HL-60/S4 treated with retinoic acid at 250 ng/mL for 4 days and 3 days (cell line): ENCODE data around the gene DPYD.

ENCODE experiments used
- in situ Hi-C: fragments of 300-500 bp; cut with MboI; formaldehyde crosslinking; loops from 2 replicates; pipeline ENCODE4 v1.7.0; 2022; ENCODE audit warnings: low sequenced_read_pairs

The DPYD gene

DNA sequence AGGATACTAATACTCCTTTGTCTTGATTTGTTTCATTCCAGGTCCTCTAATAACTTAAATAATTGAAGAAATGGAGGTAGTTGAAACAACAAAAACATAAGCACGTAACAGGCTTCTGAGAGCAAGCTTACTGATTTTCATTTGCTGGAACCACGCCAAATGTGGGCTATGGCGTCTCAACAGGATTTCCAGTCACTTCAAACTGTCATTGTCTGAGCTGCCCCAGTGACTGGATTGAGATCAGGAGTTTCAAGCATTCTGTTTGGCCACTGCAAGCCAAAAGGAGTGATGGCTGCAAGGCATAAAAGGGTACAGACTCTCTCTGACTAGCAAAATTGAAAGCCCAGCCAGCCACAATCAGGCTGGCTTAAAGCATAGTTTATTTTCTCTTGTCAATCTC is 289.9 kb downstream of the DPYD start:
- in situ Hi-C loops: no loop called here

DNA sequence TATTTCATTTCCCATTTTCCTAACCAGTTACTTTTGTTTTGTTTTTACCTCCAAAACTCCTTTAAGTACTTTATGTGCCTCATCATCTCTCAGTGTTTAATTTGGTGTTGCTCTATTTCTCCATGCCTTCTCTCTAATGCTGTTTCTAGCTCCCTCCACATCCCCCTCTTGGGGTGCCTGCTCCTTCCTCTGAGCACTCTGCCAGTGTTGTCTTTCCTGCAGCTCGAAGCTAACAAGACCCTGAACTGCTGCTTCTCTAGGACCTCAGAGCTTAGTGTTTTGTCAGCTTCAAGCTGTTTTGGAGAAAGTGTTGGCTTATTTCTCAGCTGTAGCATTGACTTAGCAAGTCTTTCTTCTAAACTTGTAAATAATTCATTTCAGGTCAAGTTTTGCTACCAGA is 290.6 kb downstream of the DPYD start:
- in situ Hi-C loops: no loop called here

DNA sequence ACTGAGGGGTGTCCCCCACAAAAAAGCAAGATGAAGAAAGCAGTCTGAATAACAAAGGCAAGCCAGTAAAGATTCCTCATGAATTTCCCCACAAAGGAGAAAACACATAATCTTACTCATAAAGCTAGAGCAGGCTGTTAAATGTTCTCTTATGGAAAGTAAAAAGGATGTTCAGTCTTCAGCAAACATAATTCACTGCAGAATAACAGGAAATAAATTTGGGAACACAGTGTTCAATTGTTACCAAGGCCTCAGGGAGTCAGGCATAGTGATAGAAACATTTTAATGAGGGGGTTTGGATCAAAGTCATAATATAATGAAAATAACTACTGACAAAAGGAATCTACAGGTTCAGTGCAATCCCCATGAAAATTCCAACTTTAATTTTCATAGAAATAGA is 297.6 kb downstream of the DPYD start:
- in situ Hi-C loops: no loop called here

- in situ Hi-C loops: no loop called here
These were observed 298.9 kb downstream of the DPYD start for GRCh38 chr1:97621955-97622354.

- in situ Hi-C loops: no loop called here
These were observed 301.1 kb downstream of the DPYD start for GRCh38 chr1:97619706-97620105.

DNA sequence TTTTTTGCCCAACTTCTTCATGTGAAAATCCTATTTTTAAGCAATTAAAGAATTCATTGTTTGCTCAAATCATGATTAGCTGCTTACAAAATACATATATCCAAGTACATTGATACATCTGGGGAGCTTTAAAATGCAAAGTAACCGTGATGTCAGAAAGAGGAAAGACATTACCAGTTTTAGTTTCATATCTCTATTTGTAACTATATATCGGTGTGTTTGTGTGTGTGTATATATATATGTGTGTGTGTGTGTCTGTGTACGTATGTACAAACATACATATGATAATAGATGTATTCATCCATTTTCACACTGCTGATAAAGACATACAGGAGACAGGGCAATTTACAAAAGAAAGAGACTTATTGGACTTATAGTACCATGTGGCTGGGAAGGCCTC is 310.1 kb downstream of the DPYD start:
- in situ Hi-C loops: no loop called here

- in situ Hi-C loops: no loop called here
These were observed 310.7 kb downstream of the DPYD start for GRCh38 chr1:97610102-97610501.

DNA sequence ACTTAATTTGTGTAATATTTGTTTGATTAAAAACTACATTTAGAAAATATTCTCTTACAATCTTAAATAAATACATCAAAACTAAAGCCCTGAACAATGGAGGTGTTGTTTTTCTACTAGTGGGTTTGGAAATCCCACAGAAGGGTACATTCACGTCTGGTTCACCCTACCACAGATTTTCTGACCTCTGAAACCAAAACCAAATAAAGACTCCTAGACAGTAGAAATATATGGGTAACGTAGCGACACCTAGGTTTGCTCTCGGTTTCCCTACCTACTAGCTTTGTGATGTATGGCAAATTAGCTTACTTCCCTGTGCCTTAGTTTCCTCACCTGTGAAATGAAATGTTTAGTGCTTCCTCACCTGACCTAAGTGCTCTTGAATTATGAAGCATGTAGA is 312.6 kb downstream of the DPYD start:
- in situ Hi-C loops: no loop called here

DNA sequence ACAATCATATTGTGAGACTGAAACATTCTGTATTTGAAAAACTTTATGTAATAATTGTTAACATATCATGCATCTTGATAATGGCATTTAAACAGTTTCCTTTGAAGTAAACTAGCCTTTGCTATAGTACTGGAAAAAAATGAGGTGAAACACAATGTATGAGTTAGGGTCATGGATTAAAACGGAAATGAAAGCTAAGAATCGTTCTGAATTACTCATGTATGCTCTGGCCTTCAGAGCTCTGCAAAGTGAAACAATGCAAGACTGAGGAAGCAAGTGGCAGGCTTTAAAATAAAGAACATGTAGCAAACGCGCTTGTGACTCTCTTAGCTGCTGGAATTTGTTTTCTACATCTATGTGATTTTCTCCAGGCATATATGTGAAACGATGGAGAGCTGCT is 317.1 kb downstream of the DPYD start:
- in situ Hi-C loops: no loop called here

DNA sequence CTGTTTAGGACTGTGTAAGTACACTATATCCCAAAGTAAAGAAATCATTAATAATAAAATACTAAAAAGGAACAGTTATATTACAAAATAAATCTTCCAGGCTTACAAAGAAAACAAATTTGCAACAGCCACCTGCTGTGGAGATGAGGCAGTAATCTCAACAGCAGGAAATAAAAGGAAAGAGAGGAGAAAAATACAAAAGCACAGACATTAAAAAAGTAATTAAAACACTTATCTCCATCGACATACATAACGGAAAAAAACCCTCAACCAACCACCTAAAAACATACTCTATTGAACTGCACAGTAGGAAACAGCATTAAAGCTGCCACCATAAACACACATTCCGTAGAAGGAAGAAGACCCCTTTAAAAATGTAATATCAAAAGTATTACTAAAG is 317.6 kb downstream of the DPYD start:
- in situ Hi-C loops: no loop called here

DNA sequence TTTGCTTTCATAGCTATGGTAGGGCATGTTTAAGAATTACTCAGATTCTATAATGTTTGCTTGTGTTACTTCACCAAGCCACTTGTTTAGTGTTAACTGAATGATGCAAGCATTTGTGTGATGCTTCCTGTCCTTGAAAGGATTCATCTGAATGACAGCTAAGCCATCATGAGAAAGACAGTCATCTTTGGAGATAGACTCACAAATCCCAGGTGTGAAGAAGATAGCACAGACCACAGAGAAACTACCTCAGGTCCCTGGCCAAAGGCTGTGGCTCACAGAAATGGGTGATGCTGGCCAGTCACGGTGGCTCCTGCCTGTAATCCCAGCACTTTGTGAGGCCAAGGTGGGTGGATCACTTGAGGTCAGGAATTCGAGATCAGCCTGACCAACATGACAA is 321.4 kb downstream of the DPYD start:
- in situ Hi-C loops: no loop called here

- in situ Hi-C loops: no loop called here
These were observed 327.6 kb downstream of the DPYD start for GRCh38 chr1:97593192-97593591.

- in situ Hi-C loops: no loop called here
These were observed 332.1 kb downstream of the DPYD start for GRCh38 chr1:97588772-97589171.

- in situ Hi-C loops: no loop called here
These were observed 339.2 kb downstream of the DPYD start for GRCh38 chr1:97581614-97582051.

DNA sequence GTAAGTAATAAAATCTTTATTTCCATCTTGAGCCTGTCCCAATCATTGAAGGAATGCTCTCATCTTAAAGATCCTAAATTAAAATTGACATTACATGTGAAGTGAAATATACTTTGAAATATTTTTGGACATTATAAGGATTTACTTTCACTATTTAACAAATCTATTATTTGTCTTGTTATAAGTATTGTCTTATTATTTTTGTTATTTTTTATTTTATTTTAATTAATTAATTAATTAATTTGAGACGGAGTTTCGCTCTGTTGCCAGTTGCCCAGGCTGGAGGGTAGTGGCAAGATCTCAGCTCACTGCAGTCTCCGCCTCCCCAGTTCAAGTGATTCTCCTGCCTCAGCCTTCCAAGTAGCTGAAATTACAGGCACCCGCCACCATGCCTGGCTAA is 343.2 kb downstream of the DPYD start:
- in situ Hi-C loops: no loop called here

DNA sequence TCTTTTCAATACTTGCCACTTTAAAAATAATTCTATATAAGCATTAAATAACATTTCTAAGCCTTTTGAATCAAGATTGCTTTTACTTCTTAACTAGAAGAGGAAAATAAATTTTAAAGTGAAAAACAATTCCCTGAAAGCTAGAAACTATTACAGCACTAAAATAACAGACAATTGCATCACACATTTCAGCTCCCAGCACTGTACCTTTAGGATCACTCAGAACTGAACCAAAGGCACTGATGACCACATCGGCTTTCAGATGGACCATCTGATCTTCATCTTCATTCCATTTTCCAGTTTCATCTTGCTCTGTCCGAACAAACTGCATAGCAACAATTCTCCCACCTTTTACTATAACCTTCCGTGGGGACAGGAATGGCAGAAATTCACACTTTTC is 347.3 kb downstream of the DPYD start:
- in situ Hi-C loops: no loop called here

DNA sequence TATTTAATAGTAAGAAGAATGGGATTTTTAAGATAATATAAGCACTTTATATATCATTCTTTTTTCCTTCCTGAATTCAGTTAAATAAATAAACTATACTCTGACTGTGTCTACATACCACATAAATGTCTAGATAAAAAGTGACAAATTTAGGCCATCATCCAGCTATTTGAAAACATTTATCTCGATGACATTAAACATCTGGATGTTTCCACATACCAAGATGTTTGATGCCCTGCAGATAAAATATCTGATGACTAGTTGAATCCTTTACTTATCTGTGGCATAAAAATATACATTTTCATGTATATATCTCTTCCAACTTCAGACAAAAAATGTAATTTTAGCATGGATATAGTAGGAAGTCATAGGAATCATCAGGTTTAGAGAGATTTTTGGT is 348.3 kb downstream of the DPYD start:
- in situ Hi-C loops: no loop called here

GRCh38 chr1:97571760-97572159 is 349.1 kb downstream of the DPYD start:
- in situ Hi-C loops: no loop called here

DNA sequence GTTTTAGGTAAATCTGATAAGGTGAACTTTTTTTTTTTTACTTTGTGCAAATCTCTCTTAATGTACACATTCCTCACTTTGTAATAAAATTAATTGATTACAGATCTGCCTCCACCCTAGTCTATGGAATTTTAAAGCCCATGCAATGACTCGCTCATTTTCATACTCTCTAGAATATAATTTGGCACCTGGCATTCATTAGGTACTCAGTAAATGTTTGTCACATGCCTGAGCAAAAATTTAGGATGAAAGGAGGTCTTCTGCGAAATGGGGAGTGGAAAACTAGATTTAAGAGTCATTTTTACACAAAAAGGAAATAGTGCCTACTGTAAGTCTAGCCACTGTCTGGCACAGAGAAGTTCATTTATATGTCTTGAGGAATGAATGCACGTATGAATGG is 350.1 kb downstream of the DPYD start:
- in situ Hi-C loops: no loop called here

DNA sequence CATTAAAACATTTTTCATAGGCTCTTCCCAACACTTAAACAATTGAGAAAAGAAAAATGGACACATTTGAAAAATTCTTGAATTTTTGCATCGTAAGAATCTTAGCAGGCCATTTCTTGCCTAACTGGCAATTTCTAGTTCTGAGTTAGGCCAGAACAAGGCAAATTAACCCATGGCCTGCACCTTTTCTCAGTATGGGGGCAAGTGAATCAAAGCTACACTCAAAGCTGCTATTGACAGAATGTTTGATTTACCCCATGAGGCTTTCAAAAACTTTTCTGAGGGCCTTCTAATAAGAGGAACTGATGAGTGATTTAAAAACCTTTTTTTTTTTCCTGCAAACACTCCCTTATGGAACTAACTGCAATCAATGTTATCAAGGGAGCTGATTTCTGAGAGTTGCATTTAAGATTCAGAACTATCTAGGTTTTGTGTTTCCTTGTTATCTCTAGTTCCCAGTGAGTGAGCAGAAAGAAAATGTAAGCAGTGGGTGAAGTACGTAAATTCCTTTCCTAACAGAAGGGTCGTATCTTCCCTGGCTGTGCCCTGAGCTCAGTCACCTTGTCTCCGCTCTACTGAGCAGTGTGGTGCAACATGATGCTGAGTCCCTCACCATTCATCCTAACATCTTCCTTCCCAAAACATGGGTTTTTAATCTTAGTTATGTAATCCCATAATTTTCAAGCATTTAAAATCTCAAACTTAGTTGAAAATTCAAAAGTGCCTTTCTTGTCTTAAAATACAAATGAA is 353.7 kb downstream of the DPYD start:
- in situ Hi-C loops: no loop called here

DNA sequence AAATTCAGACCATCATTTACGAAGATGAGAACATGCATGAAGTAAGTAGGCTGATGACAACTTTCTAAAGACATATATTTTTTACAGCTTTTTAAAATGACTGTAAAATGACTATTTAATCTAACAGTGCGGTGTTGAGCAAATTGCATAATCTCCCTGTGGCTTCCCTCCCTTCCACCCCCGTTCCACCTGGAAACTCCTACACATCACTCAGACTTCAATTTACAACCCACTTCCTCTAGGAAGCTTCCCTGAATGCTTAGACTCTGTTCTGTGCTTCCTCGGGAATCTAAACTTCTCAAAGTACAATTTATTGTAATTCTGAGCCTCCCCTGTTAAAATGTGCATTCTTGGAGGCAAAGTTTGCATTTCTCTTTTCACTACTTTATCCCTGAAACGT is 354.9 kb downstream of the DPYD start:
- in situ Hi-C loops: no loop called here

DNA sequence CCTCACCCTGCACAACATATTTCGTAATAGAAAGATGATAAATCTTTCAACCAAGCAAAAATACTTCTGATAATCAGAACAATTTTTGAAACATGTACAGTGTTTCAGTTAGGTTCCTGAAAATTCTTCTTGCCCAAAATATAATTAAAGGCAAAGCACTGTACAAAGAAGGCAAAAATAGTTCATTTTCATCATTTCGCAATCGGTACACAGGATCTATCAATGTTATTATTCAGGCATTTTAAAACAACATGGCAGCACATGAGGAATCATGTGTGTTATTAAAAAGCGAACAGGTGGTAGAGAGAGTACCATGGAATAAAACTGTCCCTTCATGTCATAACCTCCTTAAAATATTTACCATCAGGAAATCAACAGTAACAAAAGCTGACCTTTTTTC is 356.9 kb downstream of the DPYD start:
- in situ Hi-C loops: no loop called here

DNA sequence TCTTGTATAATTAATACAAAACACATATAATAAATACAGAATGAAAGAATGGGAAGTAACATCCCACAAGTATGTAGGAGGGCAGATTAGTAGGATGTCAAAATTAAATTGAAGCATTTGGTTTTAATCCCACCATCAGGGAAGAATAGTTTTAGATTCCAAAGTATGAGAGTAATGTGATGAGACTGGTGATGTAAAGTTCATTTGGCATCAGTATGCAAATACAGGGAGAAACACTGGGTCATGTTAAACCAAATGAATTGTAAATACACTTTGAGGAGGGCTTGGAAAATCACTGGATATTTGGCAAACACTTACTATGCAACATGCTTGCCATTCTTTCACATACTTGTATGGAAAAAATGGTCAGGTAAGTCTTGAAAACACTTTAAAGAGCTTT is 358.8 kb downstream of the DPYD start:
- in situ Hi-C loops: no loop called here
